Measurements from ENCODE around the gene GMEB1.

The GMEB1 gene

DNA sequence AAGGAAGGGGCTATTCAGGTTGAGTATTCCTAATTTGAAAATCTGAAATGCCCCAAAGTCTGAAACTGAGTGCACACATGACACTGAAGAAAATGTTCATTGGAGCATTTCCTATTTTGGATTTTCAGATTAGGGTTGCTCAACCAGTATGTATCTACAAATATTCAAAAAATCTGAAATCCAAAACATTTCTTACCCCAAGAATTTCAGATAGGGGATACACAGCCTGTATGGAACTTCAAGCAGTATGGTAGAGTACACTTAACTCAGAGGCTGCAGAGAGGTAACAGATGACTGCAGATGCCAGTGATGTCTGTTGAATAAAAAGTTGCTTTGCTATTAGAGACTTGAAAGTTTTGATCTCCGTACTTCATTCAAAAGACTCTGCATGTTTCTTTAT, 87.1 kb downstream of the GMEB1 start:
- DNase-seq, result no peak

- no peak for DNase-seq
Measured at GRCh38 chr1:28756846-28757245, 88.3 kb downstream of the GMEB1 start.

DNA sequence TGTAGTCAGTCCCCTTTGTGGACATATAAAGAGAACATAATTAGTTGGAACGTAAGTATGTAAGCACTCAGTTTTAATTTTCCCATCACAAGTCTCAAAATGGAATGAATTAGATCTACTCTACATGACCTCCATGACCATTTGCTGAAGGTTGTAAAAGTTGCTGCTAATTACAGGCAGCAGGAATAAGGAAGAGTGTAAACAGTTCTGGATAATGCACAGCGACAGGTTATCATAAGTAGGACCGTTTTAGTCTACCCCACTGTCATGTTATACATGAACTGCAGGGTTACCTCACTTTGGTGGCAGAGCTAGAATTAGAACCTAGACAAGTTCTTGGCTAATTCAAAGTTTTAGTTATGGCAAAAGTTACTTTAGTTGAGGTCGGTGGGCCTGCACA, 89.8 kb downstream of the GMEB1 start:
- DNase-seq, result no peak

DNA sequence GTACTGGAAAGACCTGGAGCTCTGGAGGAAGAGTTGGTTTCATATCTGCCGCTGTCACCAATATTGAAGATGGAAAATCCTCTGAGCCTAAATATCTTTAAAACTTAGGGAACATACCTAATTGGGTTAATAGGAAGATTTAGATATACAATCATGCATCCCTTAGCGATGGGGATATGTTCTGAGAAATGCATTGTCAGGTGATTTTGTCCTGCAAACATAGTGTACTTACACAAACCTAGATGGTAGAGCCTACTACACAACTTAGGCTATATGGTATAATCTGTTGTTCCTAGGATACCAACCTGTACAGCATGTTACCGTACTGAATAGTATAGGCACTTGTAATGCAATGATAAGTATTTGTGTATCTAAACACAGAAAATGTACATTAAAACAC, 90.7 kb downstream of the GMEB1 start:
- no peak for DNase-seq

GRCh38 chr1:28761189-28761588, 92.6 kb downstream of the GMEB1 start:
- DNase-seq, result no peak

GRCh38 chr1:28766532-28767183, 98.1 kb downstream of the GMEB1 start:
- no peak for DNase-seq

Measured in activated CD4-positive, alpha-beta T cell treated with anti-CD3 and anti-CD28 coated beads, Interleukin-2, amount 50 U/mL, for 1 hour (primary cell).